PC-3 (cell line): ENCODE data around the gene HOXC9. TPM values are rescaled to one million over a fixed set of nuclear protein-coding genes. Genes with fewer than 3 reads are reported as not detected.
A peak's percentile ranks its signal among the peaks of the same experiment; 100 is the strongest.

Source experiments
- ATAC-seq: fragments of 200-7000 bp; cut with Tn5 transposase; 2 replicates; pipeline ENCODE4 v1.9.1; 2020; ENCODE audit warnings: mild to moderate bottlenecking, moderate library complexity
- BruUV-seq: library from RNA; stranded (reverse); fragments of 400-500 nt; replicated peaks from 2 replicates; lab custom pipeline; 2021; lab: Mats Ljungman, UMichigan
- CTCF ChIA-PET: fragments of 300-600 bp; sonication (Branson Sonifier 250); formaldehyde crosslinking; loops from one replicate; lab custom pipeline; 2022; ENCODE audit warnings: antibody characterized with exemption; lab: Charles Lee
- POLR2A ChIA-PET: fragments of 300-600 bp; sonication (Branson Sonifier 250); formaldehyde crosslinking; loops from one replicate; lab custom pipeline; 2022; ENCODE audit warnings: antibody characterized with exemption; ENCODE audit not compliant: unreplicated experiment; lab: Charles Lee
- DNase-seq: peaks from one replicate; pipeline ENCODE4 v3.0.0-alpha.2; 2015
- H2AFZ ChIP-seq: fragments of 300-600 bp; sonication (generic); 2 replicates; pipeline ENCODE4 v1.6.0; 2016; ENCODE audit warnings: antibody characterized with exemption, low read length
- H3F3A ChIP-seq: fragments of 300-600 bp; sonication (generic); one replicate; pipeline ENCODE4 v1.6.0; 2017; ENCODE audit warnings: antibody characterized with exemption, low read length, control low read depth, mild to moderate bottlenecking; ENCODE audit not compliant: unreplicated experiment
- H3K27ac ChIP-seq: fragments of 300-600 bp; sonication (generic); 2 replicates; pipeline ENCODE4 v1.5.1; 2016; ENCODE audit warnings: mild to moderate bottlenecking, low read length
- H3K27me3 ChIP-seq: fragments of 300-600 bp; sonication (generic); 2 replicates; pipeline ENCODE4 v1.6.1; 2016; ENCODE audit warnings: low read length, mixed read lengths
- H3K36me3 ChIP-seq: fragments of 300-600 bp; sonication (generic); 2 replicates; pipeline ENCODE4 v1.6.1; 2016; ENCODE audit warnings: low read depth, mixed run types, low read length, mixed read lengths
- H3K4me1 ChIP-seq: fragments of 300-600 bp; sonication (generic); 2 replicates; pipeline ENCODE4 v1.5.1; 2016; ENCODE audit warnings: low read length; ENCODE audit not compliant: insufficient read depth
- H3K4me2 ChIP-seq: fragments of 300-600 bp; sonication (generic); 2 replicates; pipeline ENCODE4 v1.6.0; 2016; ENCODE audit warnings: low read length
- H3K4me3 ChIP-seq: fragments of 300-600 bp; sonication (generic); 2 replicates; pipeline ENCODE4 v1.5.1; 2016; ENCODE audit warnings: mild to moderate bottlenecking, low read length, mixed read lengths
- H3K79me2 ChIP-seq: fragments of 300-600 bp; sonication (generic); 2 replicates; pipeline ENCODE4 v1.6.1; 2017; ENCODE audit warnings: low read length, mixed read lengths
- H3K9ac ChIP-seq: fragments of 300-600 bp; sonication (generic); 2 replicates; pipeline ENCODE4 v1.6.0; 2016; ENCODE audit warnings: mild to moderate bottlenecking, low read length
- H3K9me2 ChIP-seq: fragments of 300-600 bp; sonication (generic); replicated peaks from 2 replicates; pipeline ENCODE4 v1.6.1; 2016; ENCODE audit warnings: mixed run types, low read length, mixed read lengths
- H3K9me3 ChIP-seq: fragments of 300-600 bp; sonication (generic); 2 replicates; pipeline ENCODE4 v1.6.1; 2016; ENCODE audit warnings: low read length, mixed read lengths
- H4K20me1 ChIP-seq: fragments of 300-600 bp; sonication (generic); 2 replicates; pipeline ENCODE4 v1.6.1; 2016; ENCODE audit warnings: low read length, mixed read lengths
- CTCF ChIP-seq: fragments of 300-600 bp; sonication (generic); conservative IDR thresholded peaks from 2 replicates; pipeline ENCODE4 v1.5.1; 2017; ENCODE audit warnings: antibody characterized with exemption, low read depth, mild to moderate bottlenecking, low read length
- EZH2 ChIP-seq: fragments of 300-600 bp; sonication (generic); IDR thresholded peaks from one replicate; pipeline ENCODE4 v1.6.1; 2017; ENCODE audit warnings: antibody characterized with exemption, mild to moderate bottlenecking, low read length; ENCODE audit not compliant: unreplicated experiment
- EZH2phosphoT487 ChIP-seq: fragments of 300-600 bp; sonication (generic); IDR thresholded peaks from 2 replicates; pipeline ENCODE4 v1.6.1; 2018; ENCODE audit warnings: mild to moderate bottlenecking, antibody characterized with exemption, low read length, borderline replicate concordance
- intact Hi-C: fragments of 100-400 bp; cut with micrococcal nuclease; formaldehyde crosslinking; loops from 2 replicates; pipeline ENCODE4 v1.9.0; 2023
- total RNA-seq: library from RNA; depleted of rRNA; stranded (reverse); fragments of >200 nt; gene quantifications from 2 replicates; pipeline ENCODE4 v1.2.3, GENCODE V29; 2014

Gene HOXC9
- total RNA-seq, 1 experiment from 2014 or later = 1.5 TPM

DNA sequence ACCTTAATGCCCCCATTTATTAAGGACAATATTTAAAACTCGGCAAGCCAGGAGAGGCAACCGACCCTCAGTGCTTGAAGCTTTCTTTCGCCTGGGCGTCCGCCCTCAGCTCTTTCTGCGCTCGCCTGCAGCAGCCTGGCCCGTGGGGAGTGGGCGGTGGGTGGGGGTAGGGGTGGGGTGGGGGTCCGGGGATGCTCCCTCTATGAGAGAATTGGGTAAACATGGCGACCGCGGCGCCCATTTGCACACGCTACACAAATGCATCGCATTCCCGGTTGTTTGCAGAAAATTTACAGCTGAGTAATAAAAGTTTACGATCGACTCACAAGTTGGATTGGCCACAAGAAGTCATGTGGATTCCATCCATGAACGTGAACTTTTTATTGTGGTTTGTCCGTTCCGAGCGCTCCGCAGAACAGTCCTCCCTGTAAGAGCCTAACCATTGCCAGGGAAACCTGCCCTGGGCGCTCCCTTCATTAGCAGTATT lies 16.6 kb downstream of the HOXC9 start:
- DNase-seq (peak; percentile 89), ATAC-seq (peak; percentile 39)
- H3K9me2 ChIP-seq = no peaks in the 10 kb centered on the region
- no peaks in the 10 kb centered on the region for H3F3A ChIP-seq
- no peaks in the 10 kb centered on the region for H3K9me3 ChIP-seq
- H3K79me2 ChIP-seq = peaks cover 45% of the 10 kb centered on the region
- H3K27ac ChIP-seq = peak overlapping the region; percentile 68
- TF ChIP-seq CTCF = no peak
- TF ChIP-seq EZH2 = no peak
- no peak for TF ChIP-seq EZH2phosphoT487
- H3K4me3 ChIP-seq = peak overlapping the region; percentile 96
- BruUV-seq = no TSS peak
- POLR2A ChIA-PET = interaction anchor here (0.5 to 1.6 kb wide), 2 partner anchors 264 to 309 kb away, joined by 4 to 15 read pairs; partner anchors contain the start of gene HNRNPA1
- CTCF ChIA-PET = interaction anchor here (0.8 to 1.9 kb wide), 5 partner anchors 8 to 235 kb away, joined by 3 to 23 read pairs (median 4); partner anchors contain the start of genes HOXC5 and HOXC8
- H2AFZ ChIP-seq = peak overlapping the region; percentile 95
- peak overlapping the region; percentile 89 for H3K9ac ChIP-seq
- no peaks in the 10 kb centered on the region for H3K27me3 ChIP-seq
- H3K4me2 ChIP-seq = peak overlapping the region; percentile 100
- H3K36me3 ChIP-seq = no peaks in the 10 kb centered on the region
- intact Hi-C loops = no loop called here
- peaks cover 31% of the 10 kb centered on the region for H3K4me1 ChIP-seq
- H4K20me1 ChIP-seq = no peaks in the 10 kb centered on the region

GRCh38 chr12:54017027-54017788 lies 17.2 kb downstream of the HOXC9 start:
- no peaks in the 10 kb centered on the region for H3K36me3 ChIP-seq
- H3F3A ChIP-seq = no peaks in the 10 kb centered on the region
- POLR2A ChIA-PET = interaction anchor here (0.5 to 1.6 kb wide), 5 partner anchors 15 to 263 kb away, joined by 3 to 11 read pairs (median 4); partner anchors contain the start of gene HNRNPA1
- CTCF ChIA-PET = interaction anchor here (0.7 to 1.9 kb wide), 7 partner anchors 8 to 184 kb away, joined by 3 to 23 read pairs (median 12); partner anchors contain the start of genes HOXC5 and HOXC8
- TF ChIP-seq CTCF = peak; percentile 19; the same call in 1 of the 2 replicates
- no peak for TF ChIP-seq EZH2
- peak overlapping the region; percentile 100 for H3K4me2 ChIP-seq
- H3K27ac ChIP-seq = peak overlapping the region; percentile 38
- peak overlapping the region; percentile 96 for H3K4me3 ChIP-seq
- intact Hi-C loops = no loop called here
- H3K4me1 ChIP-seq = peaks cover 26% of the 10 kb centered on the region
- BruUV-seq = TSS peak; percentile 53
- DNase-seq = peak; percentile 22
- H3K9me3 ChIP-seq = no peaks in the 10 kb centered on the region
- no peaks in the 10 kb centered on the region for H3K27me3 ChIP-seq
- peak overlapping the region; percentile 89 for H3K9ac ChIP-seq
- no peaks in the 10 kb centered on the region for H4K20me1 ChIP-seq
- no peaks in the 10 kb centered on the region for H3K9me2 ChIP-seq
- H2AFZ ChIP-seq = peak overlapping the region; percentile 87
- peak; percentile 51 for ATAC-seq
- peaks cover 51% of the 10 kb centered on the region for H3K79me2 ChIP-seq
